Hepatocyte (in vitro differentiated cells): ENCODE results near the gene GPBAR1.

ENCODE experiments used
- EZH2 ChIP-seq: fragments of 200-600 bp; sonication (generic); IDR thresholded peaks from 2 replicates; pipeline ENCODE4 v1.6.1; 2016; ENCODE audit warnings: antibody characterized with exemption, mild to moderate bottlenecking, borderline replicate concordance
- EZH2phosphoT487 ChIP-seq: fragments of 200-600 bp; sonication (generic); IDR thresholded peaks from one replicate; pipeline ENCODE4 v1.6.1; 2018; ENCODE audit warnings: antibody characterized with exemption, mild to moderate bottlenecking, low read depth, moderate library complexity; ENCODE audit not compliant: unreplicated experiment, severe bottlenecking
- TF ChIP-seq, protein P1 (sequence below): fragments of 200-600 bp; sonication (generic); IDR thresholded peaks from 2 replicates; pipeline ENCODE4 v1.5.1; 2016; ENCODE audit warnings: antibody characterized with exemption, mild to moderate bottlenecking; ENCODE audit not compliant: poor library complexity

DNA sequence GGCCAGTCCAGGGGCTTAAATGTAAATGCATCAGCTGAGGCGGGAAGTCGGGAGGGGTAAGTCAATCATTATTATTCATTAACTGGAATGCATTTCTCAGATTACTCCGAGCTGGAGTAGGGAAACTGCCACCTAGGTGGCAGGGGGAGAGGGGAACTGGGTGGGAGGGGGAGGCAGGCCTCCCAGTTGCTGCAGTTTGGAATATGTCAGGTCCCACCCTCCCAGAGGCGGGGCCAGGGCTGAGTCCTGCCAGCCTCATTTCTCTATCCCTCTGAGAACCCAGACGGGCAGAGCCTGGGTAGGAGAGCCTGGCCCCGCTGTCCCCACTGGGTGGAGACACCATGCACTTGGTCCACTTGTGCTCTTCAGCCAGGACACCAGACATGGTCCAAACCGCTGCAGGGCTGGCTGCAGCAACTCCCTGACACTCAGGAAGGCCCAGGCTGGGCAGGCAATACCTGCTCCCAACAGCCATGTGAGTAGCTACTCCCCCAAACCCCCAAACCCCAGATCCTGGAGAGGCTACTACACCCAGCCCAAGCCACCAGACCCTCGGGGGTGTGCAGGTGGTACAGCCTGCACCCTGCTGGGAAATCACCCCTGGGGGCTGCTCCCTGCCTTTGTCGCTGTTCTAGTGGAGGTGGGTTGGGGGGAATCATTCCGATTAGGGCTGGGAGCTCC lies at the start of gene GPBAR1:
- TF ChIP-seq, protein P1, sequence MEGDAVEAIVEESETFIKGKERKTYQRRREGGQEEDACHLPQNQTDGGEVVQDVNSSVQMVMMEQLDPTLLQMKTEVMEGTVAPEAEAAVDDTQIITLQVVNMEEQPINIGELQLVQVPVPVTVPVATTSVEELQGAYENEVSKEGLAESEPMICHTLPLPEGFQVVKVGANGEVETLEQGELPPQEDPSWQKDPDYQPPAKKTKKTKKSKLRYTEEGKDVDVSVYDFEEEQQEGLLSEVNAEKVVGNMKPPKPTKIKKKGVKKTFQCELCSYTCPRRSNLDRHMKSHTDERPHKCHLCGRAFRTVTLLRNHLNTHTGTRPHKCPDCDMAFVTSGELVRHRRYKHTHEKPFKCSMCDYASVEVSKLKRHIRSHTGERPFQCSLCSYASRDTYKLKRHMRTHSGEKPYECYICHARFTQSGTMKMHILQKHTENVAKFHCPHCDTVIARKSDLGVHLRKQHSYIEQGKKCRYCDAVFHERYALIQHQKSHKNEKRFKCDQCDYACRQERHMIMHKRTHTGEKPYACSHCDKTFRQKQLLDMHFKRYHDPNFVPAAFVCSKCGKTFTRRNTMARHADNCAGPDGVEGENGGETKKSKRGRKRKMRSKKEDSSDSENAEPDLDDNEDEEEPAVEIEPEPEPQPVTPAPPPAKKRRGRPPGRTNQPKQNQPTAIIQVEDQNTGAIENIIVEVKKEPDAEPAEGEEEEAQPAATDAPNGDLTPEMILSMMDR: peak; percentile 8
- TF ChIP-seq EZH2 (no peak), EZH2phosphoT487 (no peak)
